Measurements from ENCODE around the gene NCF4. TPM values are rescaled to one million over a fixed set of nuclear protein-coding genes. Genes with fewer than 3 reads are reported as not detected.

The NCF4 gene
- total RNA-seq, 1 donor: 0.36 TPM

DNA sequence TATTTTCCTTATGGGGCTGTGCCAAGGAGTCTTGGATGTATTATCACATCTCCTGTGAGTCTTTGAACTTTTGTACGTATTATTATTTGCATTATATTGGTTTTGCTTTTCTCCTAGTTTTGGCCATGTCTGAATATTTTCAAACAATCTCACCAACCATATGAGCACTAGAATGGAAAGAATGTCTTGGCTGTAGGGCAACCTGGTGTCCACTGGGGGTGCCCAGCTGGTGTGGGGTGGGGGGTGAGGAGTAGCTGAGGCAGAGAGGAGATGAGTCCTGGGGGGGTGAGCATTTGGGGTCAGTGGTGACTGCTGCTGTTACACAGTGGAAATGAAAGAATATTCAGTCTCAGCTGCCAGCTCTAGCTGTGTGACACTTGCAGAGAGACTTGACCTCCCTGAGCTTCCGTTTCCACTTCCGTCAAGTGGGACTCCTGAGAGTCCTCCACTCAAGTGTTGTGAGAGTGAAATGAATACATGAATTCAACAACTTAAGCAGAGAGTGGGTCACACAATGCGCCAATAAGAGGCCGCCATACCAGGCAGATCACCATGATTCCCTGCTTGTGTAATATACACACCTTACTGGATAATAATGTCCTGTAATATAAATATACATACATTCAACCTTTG is 31.3 kb upstream of the NCF4 start:
- Histone ChIP-seq H3K4me1 (ENCODE audit: insufficient read depth, low read length) (no peaks in the 10 kb centered on the region), H2AFZ (ENCODE audit: low read length) (no peak overlapping the region), H4K20me1 (ENCODE audit: insufficient read depth, low read length) (no peaks in the 10 kb centered on the region), H3K9me3 (ENCODE audit: low read depth, low read length) (no peaks in the 10 kb centered on the region), H3K4me2 (ENCODE audit: insufficient read depth, low read length) (no peak overlapping the region), H3K36me3 (ENCODE audit: insufficient read depth, low read length) (no peaks in the 10 kb centered on the region), H3K27ac (ENCODE audit: low read depth, low read length) (no peak overlapping the region), H3K4me3 (ENCODE audit: insufficient read depth, low read length) (no peak overlapping the region), H3K79me2 (ENCODE audit: insufficient read depth, low read length) (no peaks in the 10 kb centered on the region), H3K27me3 (ENCODE audit: insufficient read depth, low read length) (peaks cover 13% of the 10 kb centered on the region)
- DNase-seq (ENCODE audit: insufficient read length, low spot score, missing footprints): no peak
- TF ChIP-seq, protein P1, sequence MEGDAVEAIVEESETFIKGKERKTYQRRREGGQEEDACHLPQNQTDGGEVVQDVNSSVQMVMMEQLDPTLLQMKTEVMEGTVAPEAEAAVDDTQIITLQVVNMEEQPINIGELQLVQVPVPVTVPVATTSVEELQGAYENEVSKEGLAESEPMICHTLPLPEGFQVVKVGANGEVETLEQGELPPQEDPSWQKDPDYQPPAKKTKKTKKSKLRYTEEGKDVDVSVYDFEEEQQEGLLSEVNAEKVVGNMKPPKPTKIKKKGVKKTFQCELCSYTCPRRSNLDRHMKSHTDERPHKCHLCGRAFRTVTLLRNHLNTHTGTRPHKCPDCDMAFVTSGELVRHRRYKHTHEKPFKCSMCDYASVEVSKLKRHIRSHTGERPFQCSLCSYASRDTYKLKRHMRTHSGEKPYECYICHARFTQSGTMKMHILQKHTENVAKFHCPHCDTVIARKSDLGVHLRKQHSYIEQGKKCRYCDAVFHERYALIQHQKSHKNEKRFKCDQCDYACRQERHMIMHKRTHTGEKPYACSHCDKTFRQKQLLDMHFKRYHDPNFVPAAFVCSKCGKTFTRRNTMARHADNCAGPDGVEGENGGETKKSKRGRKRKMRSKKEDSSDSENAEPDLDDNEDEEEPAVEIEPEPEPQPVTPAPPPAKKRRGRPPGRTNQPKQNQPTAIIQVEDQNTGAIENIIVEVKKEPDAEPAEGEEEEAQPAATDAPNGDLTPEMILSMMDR (IDR thresholded peaks at IDR 0.05; ENCODE audit: extremely low read depth, low read depth, low read length): no peak

DNA sequence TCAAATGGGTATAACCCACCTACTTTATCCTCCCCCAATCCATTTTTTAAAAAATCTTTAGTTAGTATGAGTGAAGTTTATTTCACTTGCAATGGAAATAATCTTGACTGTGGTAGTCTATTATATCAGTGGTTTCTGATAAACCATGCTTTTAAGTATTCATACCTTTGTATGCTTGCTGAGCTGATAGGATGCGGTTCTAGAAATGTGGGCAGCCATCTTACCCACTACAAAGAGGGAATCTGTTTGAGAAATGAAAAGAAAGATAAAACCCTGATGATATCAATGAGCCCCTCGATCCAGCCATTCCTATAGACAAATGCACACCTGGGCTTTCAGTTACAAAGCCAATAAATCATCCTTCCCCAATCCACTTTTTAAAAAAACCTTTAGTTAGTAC is 30.2 kb upstream of the NCF4 start:
- DNase-seq (ENCODE audit: insufficient read length, low spot score, missing footprints): no peak
- H3K79me2 ChIP-seq (ENCODE audit: insufficient read depth, low read length): no peaks in the 10 kb centered on the region

DNA sequence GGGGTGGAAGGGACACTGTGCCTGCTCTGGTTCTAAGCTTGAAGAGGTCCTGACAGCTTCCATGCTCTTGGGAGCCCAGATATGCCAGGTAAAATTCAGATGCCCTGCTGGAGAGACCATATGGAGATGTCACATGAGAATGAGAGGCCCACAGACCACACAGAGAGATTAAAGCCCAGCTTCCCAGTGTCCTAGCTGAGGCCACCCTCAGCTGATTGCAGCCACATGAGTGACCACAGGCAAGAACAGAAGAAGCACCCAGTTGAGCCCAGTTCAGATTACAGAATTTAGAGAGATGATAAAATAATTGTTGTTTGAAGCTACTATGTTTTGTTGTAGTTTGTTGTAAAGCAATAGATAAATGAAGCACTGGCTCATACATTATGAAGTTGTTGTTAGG is 29.6 kb upstream of the NCF4 start:
- DNase-seq (ENCODE audit: insufficient read length, low spot score, missing footprints): no peak
- Histone ChIP-seq H3K4me2 (ENCODE audit: insufficient read depth, low read length) (no peak overlapping the region), H3K27ac (ENCODE audit: low read depth, low read length) (no peak overlapping the region), H3K4me1 (ENCODE audit: insufficient read depth, low read length) (no peaks in the 10 kb centered on the region), H4K20me1 (ENCODE audit: insufficient read depth, low read length) (no peaks in the 10 kb centered on the region), H3K27me3 (ENCODE audit: insufficient read depth, low read length) (peaks cover 13% of the 10 kb centered on the region), H3K9me3 (ENCODE audit: low read depth, low read length) (no peaks in the 10 kb centered on the region), H2AFZ (ENCODE audit: low read length) (no peak overlapping the region), H3K4me3 (ENCODE audit: insufficient read depth, low read length) (no peak overlapping the region), H3K79me2 (ENCODE audit: insufficient read depth, low read length) (no peaks in the 10 kb centered on the region), H3K36me3 (ENCODE audit: insufficient read depth, low read length) (no peaks in the 10 kb centered on the region)
- TF ChIP-seq, protein P1 (IDR thresholded peaks at IDR 0.05; ENCODE audit: extremely low read depth, low read depth, low read length): no peak

More for the DNA sequence above, 30.2 kb upstream of the NCF4 start:
- Histone ChIP-seq H3K9me3 (ENCODE audit: low read depth, low read length) (no peaks in the 10 kb centered on the region), H3K27me3 (ENCODE audit: insufficient read depth, low read length) (peaks cover 13% of the 10 kb centered on the region), H3K27ac (ENCODE audit: low read depth, low read length) (no peak overlapping the region), H3K4me2 (ENCODE audit: insufficient read depth, low read length) (no peak overlapping the region), H2AFZ (ENCODE audit: low read length) (no peak overlapping the region), H3K36me3 (ENCODE audit: insufficient read depth, low read length) (no peaks in the 10 kb centered on the region), H3K4me1 (ENCODE audit: insufficient read depth, low read length) (no peaks in the 10 kb centered on the region), H3K4me3 (ENCODE audit: insufficient read depth, low read length) (no peak overlapping the region), H4K20me1 (ENCODE audit: insufficient read depth, low read length) (no peaks in the 10 kb centered on the region)
- TF ChIP-seq, protein P1 (IDR thresholded peaks at IDR 0.05; ENCODE audit: extremely low read depth, low read depth, low read length): no peak

DNA sequence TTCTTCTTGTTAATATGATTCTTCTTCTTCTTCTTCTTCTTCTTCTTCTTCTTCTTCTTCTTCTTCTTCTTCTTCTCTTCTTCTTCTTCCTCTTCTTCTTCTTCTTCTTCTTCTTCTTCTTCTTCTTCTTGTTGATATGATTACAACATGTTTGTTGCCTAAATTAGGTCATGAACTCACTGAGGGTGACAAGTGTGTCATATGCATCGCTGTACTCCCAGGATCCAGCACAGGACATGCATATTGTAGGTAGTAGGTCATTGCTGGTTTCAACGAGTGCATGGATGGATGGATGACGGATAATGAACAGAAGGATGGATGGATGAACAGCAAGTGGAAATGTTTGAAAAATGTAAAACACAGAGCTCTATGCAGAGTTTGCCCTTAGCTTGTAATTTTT is 29.1 kb upstream of the NCF4 start:
- H4K20me1 ChIP-seq (ENCODE audit: insufficient read depth, low read length): no peaks in the 10 kb centered on the region
- no peak overlapping the region for H2AFZ ChIP-seq (ENCODE audit: low read length)
- H3K27me3 ChIP-seq (ENCODE audit: insufficient read depth, low read length): peaks cover 11% of the 10 kb centered on the region
- no peak overlapping the region for H3K4me3 ChIP-seq (ENCODE audit: insufficient read depth, low read length)
- no peak overlapping the region for H3K4me2 ChIP-seq (ENCODE audit: insufficient read depth, low read length)
- no peaks in the 10 kb centered on the region for H3K79me2 ChIP-seq (ENCODE audit: insufficient read depth, low read length)
- no peaks in the 10 kb centered on the region for H3K36me3 ChIP-seq (ENCODE audit: insufficient read depth, low read length)
- H3K9me3 ChIP-seq (ENCODE audit: low read depth, low read length): no peaks in the 10 kb centered on the region
- no peaks in the 10 kb centered on the region for H3K4me1 ChIP-seq (ENCODE audit: insufficient read depth, low read length)
- no peak overlapping the region for H3K27ac ChIP-seq (ENCODE audit: low read depth, low read length)
- no peak for DNase-seq (ENCODE audit: insufficient read length, low spot score, missing footprints)
- TF ChIP-seq, protein P1 (IDR thresholded peaks at IDR 0.05; ENCODE audit: extremely low read depth, low read depth, low read length): no peak

All from osteoblast (primary cell).